ENCODE results near the gene DNMT3B.
"Not testable (repeated sequence)": the region's sequence is repeated elsewhere in the genome, so short reads cannot be mapped to it uniquely, and the experiment has no call there.

The DNMT3B gene

DNA sequence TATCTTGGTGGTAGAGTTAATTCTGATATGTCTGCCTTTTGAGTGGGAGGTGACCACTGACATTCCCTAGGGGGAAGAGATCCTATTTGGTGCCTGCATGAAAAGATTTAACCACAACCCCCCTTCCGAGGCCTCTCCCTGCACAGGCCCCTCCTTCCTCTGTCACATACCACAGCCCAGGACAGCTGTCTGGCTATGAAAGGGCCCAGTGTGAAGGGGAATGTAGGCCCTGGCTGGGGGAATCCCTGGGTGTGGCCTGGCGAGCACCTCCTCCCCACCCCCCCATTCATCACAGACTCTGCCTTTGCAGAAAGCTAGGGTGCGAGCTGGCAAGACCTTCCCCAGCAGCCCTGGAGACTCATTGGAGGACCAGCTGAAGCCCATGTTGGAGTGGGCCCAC lies 30.1 kb downstream of the DNMT3B start:
- DNase-seq = no peak

DNA sequence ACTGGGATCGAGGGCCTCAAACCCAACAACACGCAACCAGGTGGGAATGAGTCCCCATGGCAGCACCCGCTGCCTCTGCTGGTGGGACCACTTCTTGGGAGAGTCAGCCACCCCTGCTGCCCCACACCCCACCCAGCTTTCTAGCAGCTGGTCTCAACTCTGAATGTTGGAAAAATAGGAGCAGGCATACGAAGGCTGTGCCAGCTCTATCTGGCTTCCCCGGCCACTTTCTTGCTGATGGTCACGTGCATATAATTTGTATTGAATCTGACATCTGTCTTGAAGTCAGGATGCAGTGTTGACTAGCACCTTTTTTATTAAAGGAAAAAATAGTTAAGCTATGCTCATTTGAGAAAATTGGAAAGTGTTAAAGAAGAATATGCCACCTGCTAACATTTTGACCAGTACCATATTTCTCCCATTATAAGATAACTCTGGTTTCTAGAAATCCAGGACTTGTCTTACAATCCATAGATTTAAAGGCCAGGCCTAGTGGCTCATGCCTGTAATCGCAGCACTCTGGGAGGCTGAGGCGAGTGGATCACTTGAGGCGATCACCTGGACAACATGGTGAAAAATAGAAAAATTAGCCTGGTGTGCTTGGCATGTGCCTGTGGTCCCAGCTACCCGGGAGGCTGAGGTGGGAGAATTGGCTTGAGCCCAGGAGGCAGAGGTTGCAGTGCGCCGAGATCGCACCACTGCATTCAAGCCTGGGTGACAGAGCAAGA lies 30.7 kb downstream of the DNMT3B start:
- no peak for DNase-seq

DNA sequence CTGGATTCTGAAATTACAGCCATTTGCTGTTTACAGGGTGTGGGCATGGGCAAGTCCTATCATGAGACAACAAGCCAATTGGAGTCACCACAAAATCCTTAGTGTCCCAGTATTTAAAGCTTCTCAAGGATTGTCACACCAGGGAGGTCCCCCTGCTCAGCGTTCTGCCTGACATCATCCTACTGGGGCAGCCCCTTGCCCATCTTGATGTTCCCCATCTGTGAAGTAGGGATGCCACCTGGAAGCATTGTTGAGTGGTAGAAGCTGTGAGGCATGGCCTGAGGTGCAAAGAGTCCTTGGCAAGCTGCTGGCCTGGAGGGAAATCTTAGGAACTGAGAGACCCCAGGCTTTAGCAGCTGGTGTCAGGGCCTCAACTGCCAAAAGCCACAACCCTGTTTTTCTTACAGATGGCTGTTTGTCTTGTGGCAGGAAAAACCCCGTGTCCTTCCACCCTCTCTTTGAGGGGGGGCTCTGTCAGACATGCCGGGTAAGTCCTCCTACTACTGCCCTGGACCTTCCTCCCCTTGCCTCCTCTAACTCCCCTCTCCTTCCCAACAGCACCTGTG lies 34.3 kb downstream of the DNMT3B start:
- no peak for DNase-seq

DNA sequence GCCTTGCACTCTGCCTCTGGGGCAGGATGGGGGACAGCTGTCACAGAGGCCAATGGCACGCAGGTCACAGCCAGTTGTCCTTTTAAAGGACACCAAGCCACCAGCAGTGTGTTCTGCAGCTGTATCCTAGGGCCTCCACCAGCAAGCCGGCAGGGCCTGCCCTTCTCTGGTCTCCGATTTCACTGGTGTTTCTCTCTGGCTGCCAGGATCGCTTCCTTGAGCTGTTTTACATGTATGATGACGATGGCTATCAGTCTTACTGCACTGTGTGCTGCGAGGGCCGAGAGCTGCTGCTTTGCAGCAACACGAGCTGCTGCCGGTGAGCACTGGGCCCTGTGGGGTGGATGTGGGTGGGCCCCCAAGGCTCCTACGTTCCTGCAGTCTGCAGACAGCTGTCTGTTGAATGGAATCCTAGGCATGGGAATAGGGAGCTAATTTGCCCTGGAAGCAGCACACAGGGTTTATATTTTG lies 34.8 kb downstream of the DNMT3B start:
- no peak for DNase-seq

DNA sequence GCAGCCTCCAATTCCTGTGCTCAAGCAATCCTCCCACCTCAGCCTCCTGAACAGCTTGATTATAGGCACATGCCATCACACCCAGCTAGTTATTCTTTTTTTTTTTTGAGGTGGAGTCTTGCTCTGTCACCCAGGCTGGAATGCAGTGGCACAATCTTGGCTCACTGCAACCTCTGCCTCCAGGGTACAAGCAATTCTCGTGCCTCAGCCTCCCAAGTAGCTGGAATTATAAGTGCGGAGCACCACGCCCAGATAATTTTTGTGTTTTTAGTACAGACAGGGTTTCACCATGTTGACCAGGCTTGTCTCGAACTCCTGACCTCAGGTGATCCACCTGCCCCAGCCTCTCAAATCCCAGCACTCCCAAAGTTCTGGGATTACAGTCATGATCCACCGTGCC lies 35.4 kb downstream of the DNMT3B start:
- DNase-seq = not testable (repeated sequence)

DNA sequence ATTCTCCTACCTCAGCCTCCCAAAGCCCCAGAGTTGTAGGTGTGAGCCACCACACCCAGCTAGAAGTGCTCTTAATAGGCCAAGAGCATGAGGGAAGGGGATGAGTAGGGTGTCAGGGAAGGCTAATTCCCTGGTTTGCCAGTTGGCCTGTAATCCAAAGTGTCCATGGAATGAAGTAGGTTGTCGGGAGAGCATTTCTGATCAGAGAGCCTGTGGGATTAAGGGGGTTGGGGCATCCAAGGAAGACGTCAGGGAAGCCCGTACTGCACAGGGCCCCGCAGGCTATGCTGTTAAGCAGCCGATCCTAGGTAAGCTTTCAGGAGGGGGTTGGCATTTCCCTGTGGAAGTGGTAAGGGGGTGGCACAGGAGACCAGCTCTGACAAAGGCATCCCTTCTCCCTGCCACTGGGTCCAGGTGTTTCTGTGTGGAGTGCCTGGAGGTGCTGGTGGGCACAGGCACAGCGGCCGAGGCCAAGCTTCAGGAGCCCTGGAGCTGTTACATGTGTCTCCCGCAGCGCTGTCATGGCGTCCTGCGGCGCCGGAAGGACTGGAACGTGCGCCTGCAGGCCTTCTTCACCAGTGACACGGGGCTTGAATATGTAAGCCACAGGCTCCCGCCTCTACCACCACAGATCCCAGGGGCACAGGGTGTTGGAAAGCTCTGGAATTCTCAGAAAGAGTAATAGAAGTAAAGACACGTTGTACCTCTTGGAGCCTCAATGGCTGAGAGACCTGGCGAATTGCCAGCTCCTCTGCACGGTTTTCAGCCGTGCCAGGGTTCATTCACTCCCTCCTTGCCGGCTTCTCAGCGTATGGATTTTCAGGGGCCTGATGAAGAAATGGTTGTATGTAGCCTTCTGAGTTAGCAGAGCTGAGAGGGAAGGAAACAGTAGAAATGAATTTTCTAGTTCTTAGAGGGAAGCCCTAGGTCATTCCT lies 36.1 kb downstream of the DNMT3B start:
- DNase-seq = no peak

DNA sequence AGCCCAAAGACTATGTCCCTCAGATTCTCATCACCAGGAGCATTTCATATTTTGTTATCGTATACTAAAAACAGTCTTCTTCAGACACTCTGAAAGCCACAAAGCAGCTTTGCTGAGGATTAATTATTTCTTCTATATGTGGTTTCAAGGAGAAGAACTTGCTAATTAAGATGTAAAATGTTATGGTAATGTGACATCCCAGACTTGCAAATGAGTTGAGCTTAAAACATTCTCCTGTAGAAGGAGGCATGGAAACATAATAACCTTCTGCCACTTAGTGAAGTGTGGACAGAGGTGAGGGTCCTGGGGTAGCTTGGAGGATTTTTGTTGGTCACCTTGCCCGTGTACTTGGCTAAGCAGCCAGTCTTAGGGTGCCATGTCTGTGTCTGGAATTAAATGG lies 40.9 kb downstream of the DNMT3B start:
- no peak for DNase-seq

GRCh38 chr20:32804022-32804715 lies 42.0 kb downstream of the DNMT3B start:
- no peak for DNase-seq

DNA sequence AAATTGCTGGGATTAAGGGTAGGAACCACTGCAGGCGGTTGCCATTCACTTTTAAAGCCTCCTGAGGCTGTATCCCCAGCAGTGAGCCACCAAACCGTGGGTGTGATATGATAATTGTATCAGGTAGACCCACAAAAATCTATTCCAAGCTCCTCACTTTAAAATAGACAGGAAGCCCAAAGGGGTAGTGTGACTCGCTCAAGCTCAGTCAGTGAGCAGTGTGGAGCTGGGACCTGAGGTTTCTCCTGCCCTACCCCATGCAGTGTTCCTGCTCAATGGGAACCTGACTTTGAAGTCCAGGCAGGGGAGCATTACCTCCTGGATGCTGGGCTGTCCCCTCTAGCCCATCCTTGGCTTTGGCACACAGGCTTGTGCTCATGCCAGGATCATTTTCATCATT lies 42.6 kb downstream of the DNMT3B start:
- DNase-seq = no peak

- no peak for DNase-seq
These were observed 43.5 kb downstream of the DNMT3B start for GRCh38 chr20:32805721-32806120.

- no peak for DNase-seq
These were observed 44.2 kb downstream of the DNMT3B start for GRCh38 chr20:32806356-32806755.

- no peak for DNase-seq
These were observed 45.5 kb downstream of the DNMT3B start for GRCh38 chr20:32807706-32808105.

DNA sequence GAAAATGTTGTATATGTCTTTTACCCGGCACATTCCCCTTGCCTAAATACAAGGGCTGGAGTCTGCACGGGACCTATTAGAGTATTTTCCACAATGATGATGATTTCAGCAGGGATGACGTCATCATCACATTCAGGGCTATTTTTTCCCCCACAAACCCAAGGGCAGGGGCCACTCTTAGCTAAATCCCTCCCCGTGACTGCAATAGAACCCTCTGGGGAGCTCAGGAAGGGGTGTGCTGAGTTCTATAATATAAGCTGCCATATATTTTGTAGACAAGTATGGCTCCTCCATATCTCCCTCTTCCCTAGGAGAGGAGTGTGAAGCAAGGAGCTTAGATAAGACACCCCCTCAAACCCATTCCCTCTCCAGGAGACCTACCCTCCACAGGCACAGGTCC lies 46.3 kb downstream of the DNMT3B start:
- DNase-seq = no peak

DNA sequence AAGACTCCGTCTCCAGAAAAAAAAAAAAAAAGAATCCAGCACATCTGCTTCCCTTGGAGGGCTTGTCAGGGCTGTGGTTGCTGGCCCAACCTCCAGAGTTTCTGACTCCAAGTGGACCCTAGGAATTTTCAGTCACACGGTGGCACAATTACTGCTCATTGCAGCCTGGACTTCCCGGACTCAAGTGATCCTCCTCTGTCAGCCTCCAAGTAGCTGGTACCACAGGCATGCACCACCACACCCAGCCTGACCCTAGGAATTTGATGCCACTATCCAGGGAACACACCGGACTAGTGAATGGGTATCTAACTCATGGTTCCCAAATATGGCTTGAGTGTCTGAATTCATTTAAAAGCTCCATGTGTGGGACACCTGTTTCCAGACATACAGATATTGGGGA lies 47.7 kb downstream of the DNMT3B start:
- no peak for DNase-seq

DNA sequence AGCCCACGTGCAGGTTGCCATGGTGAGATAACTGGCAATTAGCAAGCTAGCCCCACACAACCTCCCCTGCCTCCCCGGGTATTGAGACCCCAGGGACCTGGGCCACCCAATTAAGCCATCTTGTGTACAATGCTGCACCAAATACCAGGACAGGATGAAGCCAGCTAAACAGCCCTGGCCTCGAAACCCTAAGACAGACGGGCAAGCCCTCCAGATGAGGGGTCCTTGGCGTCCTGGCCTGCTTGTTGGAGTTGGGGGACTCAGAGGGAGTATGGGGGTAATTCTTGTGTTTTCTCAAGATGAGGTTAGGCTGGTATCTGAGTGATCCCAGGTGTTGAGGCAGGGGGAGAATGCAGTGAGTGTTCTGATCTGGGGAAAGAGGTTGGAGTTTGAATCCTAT lies 48.8 kb downstream of the DNMT3B start:
- no peak for DNase-seq

- DNase-seq = no peak
These were observed 49.7 kb downstream of the DNMT3B start for GRCh38 chr20:32811886-32812285.

DNA sequence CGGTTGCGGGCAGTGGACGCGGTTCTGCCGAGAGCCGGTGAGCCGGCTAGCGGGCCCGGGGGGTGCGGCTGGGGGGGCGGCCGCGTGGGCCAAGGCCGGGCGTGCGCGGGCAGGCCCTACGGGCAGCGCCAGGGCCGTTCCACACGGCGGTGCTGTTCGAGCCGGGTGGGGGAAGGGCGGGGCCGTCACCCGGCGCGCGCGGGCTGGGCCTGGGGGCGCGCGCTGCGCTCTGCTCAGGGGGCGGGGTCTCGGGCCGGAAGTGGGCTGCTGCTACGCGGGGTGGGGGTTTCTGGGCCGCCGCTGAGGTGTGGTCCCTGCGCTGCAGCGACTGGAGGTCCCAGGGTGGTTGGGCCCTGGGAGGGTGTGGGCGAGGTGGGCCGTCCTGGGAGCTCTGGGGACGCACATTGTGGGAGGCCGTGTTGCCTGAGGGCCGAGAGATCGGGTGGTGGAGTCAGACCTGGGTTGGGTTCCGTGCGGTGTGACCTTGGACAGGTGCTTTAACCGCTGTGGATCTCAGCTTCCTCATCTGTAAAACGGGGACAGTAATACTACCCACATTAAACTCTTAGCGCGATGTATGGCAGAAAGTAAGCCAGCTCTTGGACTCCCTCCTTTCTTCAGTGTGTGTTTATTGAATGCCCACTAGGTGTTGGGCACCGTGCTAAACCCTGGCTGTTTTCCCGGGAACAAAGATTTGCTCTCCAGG lies 58.0 kb downstream of the DNMT3B start:
- DNase-seq = peak in 1 of 2 experiments; percentile 50

DNA sequence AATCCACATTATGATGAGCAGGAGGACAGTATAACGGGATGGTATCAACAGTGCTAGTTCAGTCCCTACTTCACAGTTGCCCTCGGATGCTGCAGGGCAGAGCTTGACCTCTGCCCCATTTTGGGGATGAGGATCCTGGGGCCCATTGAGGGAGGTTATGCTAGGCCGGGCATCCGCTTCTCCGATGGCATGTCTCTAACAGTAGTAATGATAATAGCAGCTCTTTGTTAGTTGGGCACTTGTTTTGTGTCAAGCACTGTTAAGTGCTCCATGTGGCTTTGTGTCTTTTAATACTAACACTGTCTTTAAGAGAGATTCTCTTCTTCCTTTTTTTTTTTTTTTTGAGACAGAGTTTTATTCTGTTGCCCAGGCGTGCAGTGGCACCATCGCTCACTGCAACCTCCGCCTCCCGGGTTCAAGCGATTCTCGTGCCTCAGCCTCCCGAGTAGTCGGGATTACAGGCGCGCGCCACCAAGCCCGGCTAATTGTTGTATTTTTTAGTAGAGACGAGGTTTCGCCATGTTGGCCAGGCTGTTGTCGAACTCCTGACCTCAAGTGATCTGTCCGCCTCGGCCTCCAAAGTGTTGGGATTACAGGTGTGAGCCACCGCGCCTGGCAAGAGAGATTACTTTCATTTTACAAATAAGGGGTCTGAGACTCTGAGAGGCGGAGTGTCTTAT lies 58.7 kb downstream of the DNMT3B start:
- DNase-seq = peak in 1 of 2 experiments; percentile 11

DNA sequence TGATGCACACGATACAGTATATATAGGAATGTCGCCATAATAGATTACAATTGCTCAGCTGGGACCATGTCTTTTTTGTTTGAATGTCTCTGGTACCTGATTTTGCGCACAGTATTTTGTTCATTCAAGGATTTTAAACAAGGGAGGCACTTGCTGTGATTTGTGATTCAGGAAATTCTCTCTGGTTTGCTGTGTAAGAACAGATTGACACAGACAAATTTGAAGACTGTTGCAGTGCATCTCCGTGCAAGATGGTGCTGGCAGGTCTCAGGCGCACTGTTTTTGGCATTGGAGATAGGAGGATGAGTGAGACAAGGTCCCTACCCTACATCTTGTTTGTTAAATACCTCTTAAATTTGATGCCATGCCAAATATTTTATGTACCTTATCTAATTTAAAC lies 60.0 kb downstream of the DNMT3B start:
- no peak for DNase-seq

- peak; percentile 60 to 63 for DNase-seq
These were observed 60.9 kb downstream of the DNMT3B start for GRCh38 chr20:32823078-32823477.

DNA sequence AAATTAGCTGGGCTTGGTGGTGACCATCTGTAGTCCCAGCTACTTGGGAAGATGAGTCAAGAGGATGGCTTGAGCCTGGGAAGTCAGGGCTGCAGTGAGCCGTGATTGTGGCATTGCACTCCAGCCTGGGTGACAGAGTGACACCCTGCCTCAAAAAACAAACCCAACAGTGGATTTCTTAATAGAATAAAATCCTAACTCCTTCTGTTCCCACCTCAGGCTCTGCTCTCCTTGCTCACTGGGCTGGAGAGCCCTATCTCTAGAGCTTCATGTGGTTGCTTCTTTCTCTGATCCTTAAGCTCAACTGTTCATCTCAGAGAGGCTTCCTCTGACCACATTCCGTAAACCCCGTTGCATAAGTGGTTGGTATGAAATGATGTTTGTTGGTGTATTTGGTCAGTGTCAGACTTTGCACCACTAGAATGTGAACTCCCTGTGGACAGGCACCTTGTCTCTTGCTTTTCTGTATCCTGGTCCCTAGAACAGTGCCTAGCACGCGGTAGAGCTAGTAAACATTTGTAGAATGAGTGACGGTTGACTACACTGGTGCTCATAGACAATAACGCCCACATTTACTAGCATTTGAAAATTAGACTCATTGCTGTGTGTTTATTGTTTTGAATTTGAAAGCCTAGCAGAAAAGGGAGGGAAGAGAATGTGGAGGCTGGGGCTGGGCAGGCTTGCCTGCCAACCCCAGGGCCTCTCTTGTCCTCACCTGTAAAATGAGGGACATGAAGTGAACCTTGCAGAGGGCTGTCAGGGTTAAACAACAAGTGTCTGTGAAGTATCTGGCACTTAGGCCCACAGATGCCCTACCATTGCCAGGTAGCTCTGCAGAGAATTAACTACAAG lies 61.8 kb downstream of the DNMT3B start:
- DNase-seq = peak in 1 of 2 experiments; percentile 23

Measured in AML-193 (cell line).